ENCODE results near the gene ASCL1.

ASCL1 gene

DNA sequence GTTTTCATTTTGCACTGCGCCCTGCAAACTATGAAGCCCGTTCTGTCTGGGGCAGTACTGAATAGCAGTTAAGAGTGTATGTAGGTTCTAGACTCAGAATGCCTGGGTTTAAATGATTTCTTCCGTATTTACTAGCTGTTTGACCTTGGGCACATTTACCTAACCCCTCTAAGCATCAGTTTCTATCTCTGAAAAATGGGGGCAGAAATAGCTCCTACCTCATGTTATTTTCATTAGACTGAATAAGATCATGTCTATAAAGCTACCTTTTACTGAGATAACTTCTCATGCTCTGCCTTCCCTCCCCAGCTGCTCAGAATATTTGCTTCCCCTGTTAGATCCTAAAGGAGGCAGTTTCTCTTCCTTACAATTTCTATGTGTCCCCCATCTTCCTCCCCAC is 46.2 kb upstream of the ASCL1 start:
- H2AFZ ChIP-seq (ENCODE audit: low read depth, low read length, severe bottlenecking), result no peak overlapping the region
- TF ChIP-seq, protein P1, sequence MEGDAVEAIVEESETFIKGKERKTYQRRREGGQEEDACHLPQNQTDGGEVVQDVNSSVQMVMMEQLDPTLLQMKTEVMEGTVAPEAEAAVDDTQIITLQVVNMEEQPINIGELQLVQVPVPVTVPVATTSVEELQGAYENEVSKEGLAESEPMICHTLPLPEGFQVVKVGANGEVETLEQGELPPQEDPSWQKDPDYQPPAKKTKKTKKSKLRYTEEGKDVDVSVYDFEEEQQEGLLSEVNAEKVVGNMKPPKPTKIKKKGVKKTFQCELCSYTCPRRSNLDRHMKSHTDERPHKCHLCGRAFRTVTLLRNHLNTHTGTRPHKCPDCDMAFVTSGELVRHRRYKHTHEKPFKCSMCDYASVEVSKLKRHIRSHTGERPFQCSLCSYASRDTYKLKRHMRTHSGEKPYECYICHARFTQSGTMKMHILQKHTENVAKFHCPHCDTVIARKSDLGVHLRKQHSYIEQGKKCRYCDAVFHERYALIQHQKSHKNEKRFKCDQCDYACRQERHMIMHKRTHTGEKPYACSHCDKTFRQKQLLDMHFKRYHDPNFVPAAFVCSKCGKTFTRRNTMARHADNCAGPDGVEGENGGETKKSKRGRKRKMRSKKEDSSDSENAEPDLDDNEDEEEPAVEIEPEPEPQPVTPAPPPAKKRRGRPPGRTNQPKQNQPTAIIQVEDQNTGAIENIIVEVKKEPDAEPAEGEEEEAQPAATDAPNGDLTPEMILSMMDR (IDR thresholded peaks at IDR 0.05; ENCODE audit: insufficient read depth, low read length, poor library complexity, severe bottlenecking), result no peak
- no peak for TF ChIP-seq EZH2phosphoT487 (conservative IDR thresholded peaks at IDR 0.05; ENCODE audit: low read length)
- H3F3A ChIP-seq (ENCODE audit: insufficient read depth), result no peaks in the 10 kb centered on the region
- no peak overlapping the region for H3K4me2 ChIP-seq (ENCODE audit: low read depth, low read length, poor library complexity, severe bottlenecking)
- no peaks in the 10 kb centered on the region for H4K20me1 ChIP-seq (ENCODE audit: low read depth, low read length)
- H3K9ac ChIP-seq (ENCODE audit: low read length), result no peak overlapping the region
- H3K4me3 ChIP-seq (ENCODE audit: insufficient read depth, low read length, poor library complexity, severe bottlenecking), result no peak overlapping the region
- H3K9me3 ChIP-seq (ENCODE audit: insufficient read depth, low read length), result no peaks in the 10 kb centered on the region
- H3K79me2 ChIP-seq (ENCODE audit: insufficient read depth, low read length), result no peaks in the 10 kb centered on the region
- no peak overlapping the region for H3K27ac ChIP-seq (ENCODE audit: low read depth, low read length)
- H3K36me3 ChIP-seq (ENCODE audit: low read length), result no peaks in the 10 kb centered on the region
- H3K27me3 ChIP-seq (ENCODE audit: low read length), result no peaks in the 10 kb centered on the region
- no peaks in the 10 kb centered on the region for H3K9me2 ChIP-seq (replicated peaks; ENCODE audit: insufficient read depth, low read length)

DNA sequence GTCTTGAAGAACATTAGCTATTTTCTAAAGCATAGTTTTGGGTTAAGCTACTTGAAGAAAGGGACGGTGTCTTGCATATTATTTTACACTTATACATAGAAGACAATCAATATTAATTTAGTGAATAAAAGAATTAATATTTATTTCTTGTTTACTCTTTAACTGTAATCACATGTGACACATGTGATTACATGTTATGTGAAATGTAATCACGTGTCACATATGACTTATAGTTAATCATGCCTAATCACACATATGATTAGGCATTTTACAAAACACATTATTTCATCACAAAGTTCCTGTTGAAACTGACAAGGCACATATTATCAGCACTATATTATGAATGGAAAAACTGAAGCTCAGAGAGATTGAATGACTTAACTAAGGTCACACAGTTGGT is 45.2 kb upstream of the ASCL1 start:
- Histone ChIP-seq H3K27ac (ENCODE audit: low read depth, low read length) (no peak overlapping the region), H3F3A (ENCODE audit: insufficient read depth) (no peaks in the 10 kb centered on the region), H3K9me3 (ENCODE audit: insufficient read depth, low read length) (no peaks in the 10 kb centered on the region), H3K4me2 (ENCODE audit: low read depth, low read length, poor library complexity, severe bottlenecking) (no peak overlapping the region), H3K36me3 (ENCODE audit: low read length) (no peaks in the 10 kb centered on the region), H3K9me2 (replicated peaks; ENCODE audit: insufficient read depth, low read length) (no peaks in the 10 kb centered on the region), H3K9ac (ENCODE audit: low read length) (no peak overlapping the region), H3K4me3 (ENCODE audit: insufficient read depth, low read length, poor library complexity, severe bottlenecking) (no peak overlapping the region), H4K20me1 (ENCODE audit: low read depth, low read length) (no peaks in the 10 kb centered on the region), H3K27me3 (ENCODE audit: low read length) (no peaks in the 10 kb centered on the region), H2AFZ (ENCODE audit: low read depth, low read length, severe bottlenecking) (no peak overlapping the region), H3K79me2 (ENCODE audit: insufficient read depth, low read length) (no peaks in the 10 kb centered on the region)
- TF ChIP-seq, protein P1 (IDR thresholded peaks at IDR 0.05; ENCODE audit: insufficient read depth, low read length, poor library complexity, severe bottlenecking), result no peak
- no peak for TF ChIP-seq EZH2phosphoT487 (conservative IDR thresholded peaks at IDR 0.05; ENCODE audit: low read length)

DNA sequence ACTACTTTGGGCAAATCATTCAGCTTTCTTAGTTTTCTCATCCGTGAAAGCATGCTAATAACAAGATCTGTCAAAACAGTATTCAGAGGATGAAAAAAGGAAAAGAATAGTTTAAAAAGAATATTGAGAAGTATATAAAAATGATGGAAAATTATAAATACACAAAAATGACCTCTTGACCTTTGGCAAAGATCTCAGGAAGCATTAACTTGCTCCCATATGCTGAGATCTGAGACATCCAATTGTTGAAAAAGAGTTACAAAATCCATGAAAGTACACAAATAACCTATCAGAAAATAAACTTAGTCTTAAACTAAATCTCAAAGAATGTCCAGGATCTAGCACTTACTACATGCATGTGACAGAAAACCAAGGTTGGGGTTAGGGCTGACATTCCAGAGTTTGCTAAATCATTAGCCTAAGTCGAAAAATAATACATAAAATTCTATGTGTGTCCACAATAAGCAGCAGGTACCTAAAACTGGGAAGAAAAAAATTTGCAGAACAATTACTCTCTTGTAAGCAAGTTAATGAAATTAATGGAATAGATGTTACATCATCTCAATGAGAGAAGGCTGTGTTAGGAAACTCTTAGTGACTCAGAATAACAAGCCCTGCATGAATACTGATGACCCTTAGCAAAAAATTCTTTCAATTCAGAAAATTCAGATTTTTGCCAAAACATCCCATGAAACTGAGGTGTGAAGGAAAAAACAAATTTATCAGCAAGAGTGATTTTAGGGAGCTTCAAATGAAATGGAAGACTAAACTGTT is 43.8 kb upstream of the ASCL1 start:
- TF ChIP-seq, protein P1 (IDR thresholded peaks at IDR 0.05; ENCODE audit: insufficient read depth, low read length, poor library complexity, severe bottlenecking), result no peak
- no peaks in the 10 kb centered on the region for H3K79me2 ChIP-seq (ENCODE audit: insufficient read depth, low read length)

More for the DNA sequence above, 43.8 kb upstream of the ASCL1 start:
- Histone ChIP-seq H3K9ac (ENCODE audit: low read length) (no peak overlapping the region), H3F3A (ENCODE audit: insufficient read depth) (no peaks in the 10 kb centered on the region), H3K36me3 (ENCODE audit: low read length) (no peaks in the 10 kb centered on the region), H3K9me3 (ENCODE audit: insufficient read depth, low read length) (no peaks in the 10 kb centered on the region), H2AFZ (ENCODE audit: low read depth, low read length, severe bottlenecking) (no peak overlapping the region), H3K9me2 (replicated peaks; ENCODE audit: insufficient read depth, low read length) (no peaks in the 10 kb centered on the region), H3K4me3 (ENCODE audit: insufficient read depth, low read length, poor library complexity, severe bottlenecking) (no peak overlapping the region), H3K4me2 (ENCODE audit: low read depth, low read length, poor library complexity, severe bottlenecking) (no peak overlapping the region), H3K27ac (ENCODE audit: low read depth, low read length) (no peak overlapping the region), H4K20me1 (ENCODE audit: low read depth, low read length) (no peaks in the 10 kb centered on the region), H3K27me3 (ENCODE audit: low read length) (no peaks in the 10 kb centered on the region)

Measured in SU-DHL-6 (cell line).